HT-29 (cell line): ENCODE measurements around the gene TSPYL2. TPM values are rescaled to one million over a fixed set of nuclear protein-coding genes. Genes with fewer than 3 reads are reported as not detected.

Experiments used
- DNase-seq: peaks from one replicate; pipeline ENCODE4 v3.0.0-alpha.2; 2015; ENCODE audit warnings: low spot score
- total RNA-seq: library from RNA; depleted of rRNA; stranded (reverse); fragments of >200 nt; shearing (Covaris generic); gene quantifications from 2 replicates; pipeline ENCODE4 v1.2.3, GENCODE V29; 2014

Gene TSPYL2
- total RNA-seq, 1 experiment from 2014 or later = 14.8 TPM

DNA sequence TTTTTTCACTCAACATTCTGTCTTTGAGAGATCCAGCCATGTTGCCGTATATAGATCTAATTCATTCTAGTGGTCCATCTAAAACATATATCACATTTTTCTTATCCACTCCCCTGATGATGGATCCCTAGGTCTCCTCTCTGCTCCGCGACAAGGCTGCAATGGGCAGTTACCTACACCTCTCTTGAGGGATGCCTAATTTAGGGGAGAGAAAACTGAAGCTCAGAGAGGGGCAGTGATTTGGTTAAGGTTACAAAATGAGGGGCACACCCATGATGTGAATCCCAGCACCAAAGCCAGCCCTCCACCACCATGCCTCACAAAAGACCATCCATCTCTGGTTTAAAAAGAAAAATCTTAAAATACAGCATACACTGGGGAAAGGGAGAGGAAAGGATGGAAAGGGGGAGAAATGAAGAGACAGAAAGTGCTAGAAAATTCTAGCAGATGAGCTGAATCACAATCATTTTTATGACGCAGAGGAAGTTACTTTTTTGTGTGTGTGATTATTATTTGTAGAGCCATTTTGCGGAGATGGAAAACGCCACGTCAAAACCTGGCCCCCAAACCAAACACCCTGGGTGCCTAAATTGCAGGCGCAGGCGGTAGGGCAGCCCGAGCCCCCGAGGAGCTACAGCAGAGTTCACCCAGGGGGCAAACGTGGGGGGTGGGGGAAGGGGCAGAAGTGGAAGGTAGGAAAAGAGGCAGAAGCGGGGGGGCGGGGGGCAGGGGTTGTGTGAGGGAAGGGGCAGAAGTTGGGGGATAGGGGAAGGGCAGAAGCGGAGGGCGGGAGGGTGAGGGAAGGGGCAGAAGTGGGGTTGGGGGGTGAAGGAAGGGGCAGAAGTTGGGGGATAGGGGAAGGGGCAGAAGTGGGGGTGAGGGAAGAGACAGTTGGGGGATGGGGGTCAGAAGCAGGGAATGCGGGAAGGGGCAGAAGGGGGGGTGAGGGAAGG is 1.3 kb upstream of the TSPYL2 start:
- no peak for DNase-seq

DNA sequence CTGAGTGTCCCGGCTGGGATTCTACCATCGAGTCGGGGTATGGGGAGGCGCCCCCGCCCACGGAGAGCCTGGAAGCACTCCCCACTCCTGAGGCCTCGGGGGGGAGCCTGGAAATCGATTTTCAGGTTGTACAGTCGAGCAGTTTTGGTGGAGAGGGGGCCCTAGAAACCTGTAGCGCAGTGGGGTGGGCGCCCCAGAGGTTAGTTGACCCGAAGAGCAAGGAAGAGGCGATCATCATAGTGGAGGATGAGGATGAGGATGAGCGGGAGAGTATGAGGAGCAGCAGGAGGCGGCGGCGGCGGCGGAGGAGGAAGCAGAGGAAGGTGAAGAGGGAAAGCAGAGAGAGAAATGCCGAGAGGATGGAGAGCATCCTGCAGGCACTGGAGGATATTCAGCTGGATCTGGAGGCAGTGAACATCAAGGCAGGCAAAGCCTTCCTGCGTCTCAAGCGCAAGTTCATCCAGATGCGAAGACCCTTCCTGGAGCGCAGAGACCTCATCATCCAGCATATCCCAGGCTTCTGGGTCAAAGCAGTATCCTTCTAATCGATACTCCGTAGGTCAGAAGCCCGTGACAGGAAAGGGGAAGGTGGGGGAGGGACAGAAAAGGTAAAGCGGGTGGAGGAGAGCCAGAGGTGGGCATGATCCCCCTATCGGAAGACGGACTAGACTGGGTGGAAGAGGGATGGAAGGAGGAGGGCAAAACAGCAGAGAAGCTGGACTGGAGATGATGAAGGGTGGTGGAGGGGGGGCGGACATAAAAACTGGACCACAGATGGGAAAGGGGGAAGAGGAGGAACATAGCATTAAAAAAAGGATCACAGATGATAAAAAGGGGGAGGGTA is 828 bp downstream of the TSPYL2 start:
- no peak for DNase-seq

DNA sequence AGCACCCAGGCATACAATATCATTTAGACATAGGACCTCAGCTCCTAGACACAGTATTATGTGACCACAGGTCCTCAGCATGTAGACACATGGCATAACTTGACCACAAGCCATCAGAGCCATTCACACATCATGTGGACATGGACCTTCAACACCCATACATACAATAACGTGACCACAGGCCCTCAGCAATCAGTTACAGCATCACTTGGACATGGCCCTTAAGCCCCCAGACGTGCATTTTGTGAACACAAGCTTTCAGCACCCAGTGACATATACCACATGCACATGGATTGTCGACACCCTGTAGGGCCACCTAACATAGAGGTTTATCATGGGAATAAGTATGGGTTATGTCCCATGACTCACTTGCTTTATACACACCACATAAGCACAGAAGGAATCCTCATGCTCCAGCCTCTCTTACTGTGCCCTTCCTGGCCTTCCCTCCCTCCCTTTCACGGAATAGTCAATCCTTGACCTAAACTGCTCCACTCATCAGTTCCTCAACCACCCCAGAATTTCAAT is 1.9 kb downstream of the TSPYL2 start:
- no peak for DNase-seq

DNA sequence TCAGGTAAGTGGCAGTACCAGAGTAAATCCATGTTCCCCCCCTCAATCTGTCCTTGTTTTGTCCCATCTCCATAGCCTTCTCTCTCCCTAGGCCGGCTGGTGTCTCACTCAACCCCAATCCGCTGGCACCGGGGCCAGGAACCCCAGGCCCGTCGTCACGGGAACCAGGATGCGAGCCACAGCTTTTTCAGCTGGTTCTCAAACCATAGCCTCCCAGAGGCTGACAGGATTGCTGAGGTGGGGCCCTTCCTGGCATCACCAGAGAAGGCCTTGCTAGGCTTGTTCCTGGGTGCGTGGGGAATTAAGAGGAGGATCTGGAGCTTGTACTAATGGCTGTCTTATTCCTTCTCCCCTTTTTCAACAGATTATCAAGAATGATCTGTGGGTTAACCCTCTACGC is 2.7 kb downstream of the TSPYL2 start:
- DNase-seq = no peak

DNA sequence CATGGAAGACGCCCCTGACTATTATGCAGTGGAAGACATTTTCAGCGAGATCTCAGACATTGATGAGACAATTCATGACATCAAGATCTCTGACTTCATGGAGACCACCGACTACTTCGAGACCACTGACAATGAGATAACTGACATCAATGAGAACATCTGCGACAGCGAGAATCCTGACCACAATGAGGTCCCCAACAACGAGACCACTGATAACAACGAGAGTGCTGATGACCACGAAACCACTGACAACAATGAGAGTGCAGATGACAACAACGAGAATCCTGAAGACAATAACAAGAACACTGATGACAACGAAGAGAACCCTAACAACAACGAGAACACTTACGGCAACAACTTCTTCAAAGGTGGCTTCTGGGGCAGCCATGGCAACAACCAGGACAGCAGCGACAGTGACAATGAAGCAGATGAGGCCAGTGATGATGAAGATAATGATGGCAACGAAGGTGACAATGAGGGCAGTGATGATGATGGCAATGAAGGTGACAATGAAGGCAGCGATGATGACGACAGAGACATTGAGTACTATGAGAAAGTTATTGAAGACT is 3.6 kb downstream of the TSPYL2 start:
- no peak for DNase-seq

DNA sequence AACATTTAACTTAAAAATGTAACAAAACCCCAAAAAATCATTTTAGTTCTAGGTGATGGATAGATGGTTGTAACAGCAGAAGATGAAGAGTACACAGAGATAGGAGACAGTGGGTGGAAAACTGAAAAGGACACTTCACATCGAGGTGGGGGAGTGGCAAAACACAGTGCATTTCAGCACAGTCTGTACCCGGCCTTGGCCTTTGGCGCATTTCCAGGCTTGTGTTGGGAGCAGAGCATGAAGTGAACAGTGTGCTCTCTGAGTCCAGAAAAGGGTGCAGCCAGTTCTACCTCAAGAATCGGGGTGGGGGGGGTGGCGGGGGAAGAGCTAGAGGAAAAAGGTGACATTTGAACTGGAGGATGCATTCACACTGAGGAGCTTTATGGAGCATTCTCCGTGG is 4.3 kb downstream of the TSPYL2 start:
- no peak for DNase-seq

DNA sequence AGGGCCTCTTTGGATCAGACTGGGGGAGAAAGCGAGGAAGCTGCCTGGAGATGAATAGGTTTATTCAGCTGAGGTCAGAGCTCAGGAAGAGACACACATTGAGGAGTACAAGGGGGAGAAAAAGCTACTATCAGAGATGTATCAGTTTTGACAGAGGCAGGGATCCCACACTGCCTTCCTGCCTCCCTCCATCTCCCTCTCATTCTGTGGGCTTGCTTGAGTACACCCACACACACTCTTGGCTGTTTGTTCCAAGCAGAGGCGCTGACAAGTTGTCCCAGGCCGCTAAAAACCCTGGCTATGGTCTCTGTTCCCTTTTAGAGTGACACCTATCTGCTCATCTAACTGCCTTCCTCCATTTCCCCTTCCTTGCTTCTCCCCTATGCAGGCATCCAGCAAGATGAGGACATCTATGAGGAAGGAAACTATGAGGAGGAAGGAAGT is 5.2 kb downstream of the TSPYL2 start:
- no peak for DNase-seq

DNA sequence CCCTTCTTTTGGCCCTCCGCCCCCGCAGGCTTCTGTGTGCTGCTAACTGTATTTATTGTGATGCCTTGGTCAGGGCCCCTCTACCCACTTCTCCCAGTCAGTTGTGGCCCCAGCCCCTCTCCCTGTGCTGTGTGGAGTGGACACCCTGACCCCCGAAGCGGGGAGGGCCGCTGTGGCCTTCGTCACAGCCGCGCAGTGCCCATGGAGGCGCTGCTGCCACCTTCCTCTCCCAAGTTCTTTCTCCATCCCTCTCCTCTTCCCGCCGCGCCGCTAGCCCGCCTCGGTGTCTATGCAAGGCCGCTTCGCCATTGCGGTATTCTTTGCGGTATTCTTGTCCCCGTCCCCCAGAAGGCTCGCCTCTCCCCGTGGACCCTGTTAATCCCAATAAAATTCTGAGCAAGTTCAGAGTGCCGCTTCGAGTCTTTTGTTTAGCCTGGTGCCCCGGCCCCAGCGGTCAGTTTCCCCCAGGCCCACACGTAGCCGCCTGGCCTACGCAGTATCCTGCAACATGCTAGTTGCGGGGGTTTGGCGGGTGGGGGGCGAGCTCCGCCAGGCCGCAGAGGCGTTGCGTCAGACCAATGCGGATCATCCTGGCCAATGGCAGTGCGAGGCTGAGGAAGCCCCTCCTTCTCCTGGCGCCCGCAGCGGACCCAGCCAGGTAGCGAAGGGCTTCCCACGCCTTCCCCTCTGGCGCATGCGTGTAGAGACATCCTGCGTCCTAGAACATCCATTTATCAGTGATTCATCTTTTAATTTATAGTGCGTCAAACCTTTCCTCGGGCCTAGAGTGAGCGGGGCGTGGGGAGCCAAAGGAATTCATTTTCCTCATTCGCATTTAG is 6.2 kb downstream of the TSPYL2 start:
- peak; percentile 79 for DNase-seq

DNA sequence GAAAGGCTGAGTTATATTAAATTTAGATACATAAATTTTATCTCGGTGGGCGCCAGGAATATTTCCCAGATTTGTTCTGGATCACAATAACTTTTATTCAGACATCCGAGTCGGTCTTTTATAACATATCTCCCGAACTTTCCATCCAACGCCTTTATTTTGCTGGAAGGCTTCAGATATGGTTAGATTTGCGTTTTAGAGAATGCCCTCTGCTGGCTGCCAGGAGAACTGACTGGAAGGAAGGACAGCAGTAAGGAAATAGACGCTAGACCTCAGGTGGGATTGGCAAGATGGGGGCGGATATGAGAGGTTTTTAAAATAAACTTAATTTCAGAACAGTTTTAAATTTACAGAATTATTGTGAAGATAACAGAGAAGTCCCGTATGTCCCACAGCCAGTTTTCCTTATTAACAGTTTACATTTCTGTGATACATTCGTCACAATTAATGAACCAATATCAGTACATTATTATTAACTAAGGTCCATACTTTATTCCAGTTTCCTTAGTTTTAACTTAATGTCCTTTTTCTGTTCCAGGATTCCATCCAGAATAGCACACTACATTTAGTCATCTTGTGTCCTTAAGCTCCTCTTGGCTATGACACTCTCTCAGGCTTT is 7.2 kb downstream of the TSPYL2 start:
- DNase-seq = peak; percentile 64

DNA sequence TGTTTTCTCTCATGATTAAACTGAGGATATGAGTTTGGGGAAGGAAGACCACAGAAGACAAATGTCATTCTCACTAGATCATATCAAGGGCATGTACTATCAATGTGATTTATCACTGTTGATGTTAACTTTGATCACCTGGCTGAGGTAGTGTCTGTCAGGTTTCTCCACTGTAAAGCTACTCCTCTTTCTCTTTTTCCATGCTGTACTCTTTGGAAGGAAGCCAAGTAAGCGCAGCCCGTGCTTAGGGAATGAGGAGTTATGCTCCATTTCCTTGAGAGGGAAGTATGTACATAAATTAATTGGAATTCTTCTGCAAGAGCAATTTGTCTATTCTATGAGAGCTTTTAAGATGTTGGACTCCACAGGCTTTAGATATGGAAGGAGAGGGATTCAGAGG is 7.8 kb downstream of the TSPYL2 start:
- DNase-seq = no peak

DNA sequence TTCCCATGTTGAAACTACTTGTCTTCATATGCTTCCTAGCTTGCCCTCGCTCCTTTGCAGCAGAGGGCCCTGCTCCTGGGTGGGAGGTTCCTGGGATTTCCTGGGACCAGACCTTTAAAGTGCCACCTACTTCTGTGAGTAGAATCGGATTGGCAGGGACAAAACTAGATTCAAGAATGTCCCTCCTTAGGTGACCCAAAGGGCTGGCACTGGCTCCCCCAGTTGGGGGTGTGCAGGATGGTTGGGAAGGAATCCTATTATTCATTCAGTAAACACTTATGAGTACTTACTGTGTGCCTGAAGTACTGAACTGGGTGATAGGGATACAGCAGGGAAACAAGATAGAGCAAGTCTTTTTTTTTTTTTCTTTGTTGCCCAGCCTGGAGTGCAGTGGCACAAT is 9.2 kb downstream of the TSPYL2 start:
- no peak for DNase-seq

DNA sequence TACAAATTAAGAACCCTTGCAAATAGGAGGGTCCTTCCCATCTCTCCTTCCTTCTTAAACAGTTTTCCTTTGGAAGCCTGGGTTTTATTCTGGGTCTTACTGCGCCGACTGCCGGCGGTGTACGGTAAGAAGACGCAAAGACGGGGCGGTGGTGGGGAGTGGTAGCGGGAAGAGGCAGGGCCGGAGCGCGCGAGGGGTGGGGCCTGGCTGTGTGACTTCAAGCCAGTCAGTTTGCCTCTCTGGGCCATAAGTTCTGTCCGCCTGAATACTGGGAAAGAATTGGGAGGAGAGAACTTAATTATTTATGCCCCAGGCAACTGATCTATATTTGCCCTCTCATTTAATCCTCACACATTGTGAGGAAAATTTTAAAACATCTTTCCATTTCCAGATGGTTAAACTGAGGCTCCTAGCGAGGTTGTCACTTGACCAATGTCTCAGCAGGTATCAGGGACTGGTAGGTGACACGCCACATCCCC is 11.0 kb downstream of the TSPYL2 start:
- DNase-seq = peak; percentile 84

DNA sequence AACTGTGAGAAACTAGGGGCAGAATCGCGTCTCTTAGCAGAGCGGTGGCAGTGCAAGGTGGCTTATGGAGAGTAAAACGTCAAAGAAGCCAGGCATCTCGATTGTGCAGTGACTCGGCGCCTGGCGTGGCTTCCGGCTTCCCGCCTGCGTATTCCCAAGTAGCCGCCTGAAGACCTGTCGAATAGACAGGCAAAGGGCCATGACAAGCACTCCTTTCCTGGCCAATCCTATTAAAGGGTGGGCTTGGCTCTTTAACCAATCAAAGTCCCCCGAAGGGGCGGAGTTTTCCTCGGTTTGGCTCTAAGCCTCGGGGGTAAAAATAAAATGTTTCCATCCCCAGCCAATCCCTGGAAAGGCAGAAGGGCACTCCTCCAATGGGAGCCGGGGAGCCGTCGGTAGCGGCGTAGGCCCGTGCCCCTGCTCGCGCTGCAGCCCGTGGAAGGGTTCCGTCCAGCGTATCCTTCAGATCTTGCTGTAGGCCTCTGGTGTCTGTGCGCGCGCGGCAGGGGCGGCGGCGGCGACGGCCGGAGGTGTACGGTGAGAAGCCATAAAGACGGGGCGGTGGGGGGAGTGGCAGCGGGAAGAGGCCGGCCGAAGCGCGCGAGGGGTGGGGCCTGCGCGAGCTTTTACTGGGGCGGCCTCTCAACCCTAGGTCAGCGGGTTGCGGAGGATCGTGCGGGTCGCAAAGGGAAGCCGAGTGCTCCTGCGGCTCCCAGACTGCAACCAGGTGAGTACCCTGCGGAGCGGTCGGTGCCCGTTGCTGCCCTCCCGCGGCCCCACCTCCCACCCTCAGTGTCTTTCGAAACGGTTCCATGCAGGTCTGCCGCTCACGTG is 11.8 kb downstream of the TSPYL2 start, which contains the start of gene KANTR:
Gene KANTR, plus strand, starts transcription at position 395 of the 834 bp plus-strand sequence. CDS start 30,131 bp downstream, outside the sequence.
- peak; percentile 95 for DNase-seq

DNA sequence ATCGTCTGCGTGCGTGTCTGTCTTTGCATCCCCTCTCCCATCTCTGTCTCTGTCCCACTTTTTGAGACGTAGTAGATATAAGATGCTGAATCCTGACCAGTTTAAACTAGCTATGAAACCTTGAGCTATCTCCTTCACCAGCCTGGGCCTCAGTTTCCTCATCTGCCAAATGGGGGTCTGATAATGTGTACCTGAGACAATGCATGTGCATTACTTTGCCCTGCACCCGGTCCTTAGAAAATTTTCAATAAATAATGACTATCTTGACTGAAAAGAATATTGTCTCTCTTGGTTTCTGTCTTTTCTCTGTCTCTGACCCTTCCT is 12.4 kb downstream of the TSPYL2 start:
- DNase-seq = no peak

DNA sequence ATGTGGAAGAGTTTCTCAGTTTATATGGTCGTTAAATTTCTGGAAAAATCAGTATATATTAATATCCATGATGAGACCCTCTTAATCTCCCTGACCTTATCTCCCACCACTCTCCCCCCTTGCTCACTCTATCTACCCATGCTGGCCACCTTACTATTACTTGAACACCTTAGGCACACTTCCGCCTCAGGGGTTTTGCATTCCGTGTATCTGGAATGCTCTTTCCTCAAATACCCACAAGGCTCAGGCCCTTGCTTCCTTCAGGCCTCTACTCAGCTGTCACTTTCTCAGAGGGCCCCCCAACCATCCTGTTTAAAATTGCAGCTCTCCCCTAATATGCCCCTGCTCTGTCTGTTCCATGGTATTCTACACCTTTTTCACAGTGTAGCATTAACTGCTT is 13.6 kb downstream of the TSPYL2 start:
- DNase-seq = no peak

DNA sequence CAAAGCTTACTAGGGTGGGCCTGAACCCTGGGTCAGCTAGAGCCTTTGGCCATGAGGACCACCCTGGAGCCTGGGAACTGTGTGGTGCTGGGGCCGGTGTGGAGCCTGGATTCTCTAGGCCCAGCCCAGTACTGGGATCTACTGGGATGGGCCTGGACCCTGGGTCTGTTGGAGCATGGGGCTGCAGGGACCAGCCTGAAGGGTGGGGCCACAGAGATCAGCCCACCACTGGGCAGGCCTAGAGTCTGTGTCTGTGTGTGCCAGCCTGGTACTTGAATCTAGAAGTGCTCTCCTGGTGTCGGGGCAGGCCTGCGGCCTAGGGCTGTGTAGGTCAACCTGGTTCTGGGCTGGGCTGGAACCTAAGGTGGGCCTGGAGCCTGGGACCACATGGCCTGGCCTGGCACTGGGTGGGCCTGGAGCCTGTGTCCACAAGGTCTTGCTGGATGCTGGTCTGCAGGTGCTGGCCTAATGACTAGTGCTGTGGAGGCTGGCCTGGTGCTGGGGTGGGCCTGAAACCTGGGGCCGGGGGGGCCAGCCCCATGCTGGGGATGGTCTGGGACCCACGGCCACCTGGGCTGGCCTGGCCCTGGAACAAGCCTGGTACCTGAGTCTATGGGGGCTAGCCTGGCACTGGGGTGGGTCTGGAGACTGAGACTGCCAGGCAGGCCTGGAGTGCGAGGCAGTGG is 32.8 kb downstream of the TSPYL2 start:
- DNase-seq = no peak

DNA sequence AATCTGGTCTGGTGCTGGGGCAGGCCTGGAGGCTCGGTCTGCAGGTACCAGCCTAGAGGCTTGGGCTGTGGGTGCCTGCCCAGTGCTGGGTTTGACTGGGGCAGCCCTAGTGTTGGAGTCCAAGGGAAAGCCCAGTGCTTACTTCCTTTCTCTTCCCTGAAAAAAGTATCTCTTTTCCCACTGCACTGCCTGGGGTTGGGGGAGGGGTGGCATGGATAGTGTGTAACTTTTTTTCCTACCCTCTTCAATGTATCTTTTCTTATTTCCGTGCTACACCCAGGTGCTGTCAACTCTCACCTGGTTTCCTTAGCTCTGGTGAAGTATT is 33.3 kb downstream of the TSPYL2 start:
- DNase-seq = no peak

DNA sequence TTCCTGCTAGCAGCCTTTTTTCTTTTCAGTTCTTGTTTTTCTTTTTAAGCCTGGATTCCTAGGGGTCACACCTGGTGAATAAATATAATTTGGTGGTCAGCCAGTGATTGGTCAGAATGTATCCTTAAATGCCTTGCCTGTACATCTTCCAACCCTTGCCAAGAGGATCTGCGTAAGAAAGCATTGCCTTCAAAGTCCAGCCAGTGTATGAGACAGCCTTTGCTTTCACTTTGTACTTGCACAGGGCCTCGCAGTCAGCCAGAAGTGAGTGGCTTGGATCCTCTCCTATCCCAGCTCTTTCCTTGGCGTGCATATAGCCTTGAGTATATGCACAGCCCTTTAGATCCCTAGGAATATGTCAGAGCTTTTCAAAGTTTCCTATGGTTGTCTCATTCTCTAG is 33.9 kb downstream of the TSPYL2 start:
- DNase-seq = no peak

DNA sequence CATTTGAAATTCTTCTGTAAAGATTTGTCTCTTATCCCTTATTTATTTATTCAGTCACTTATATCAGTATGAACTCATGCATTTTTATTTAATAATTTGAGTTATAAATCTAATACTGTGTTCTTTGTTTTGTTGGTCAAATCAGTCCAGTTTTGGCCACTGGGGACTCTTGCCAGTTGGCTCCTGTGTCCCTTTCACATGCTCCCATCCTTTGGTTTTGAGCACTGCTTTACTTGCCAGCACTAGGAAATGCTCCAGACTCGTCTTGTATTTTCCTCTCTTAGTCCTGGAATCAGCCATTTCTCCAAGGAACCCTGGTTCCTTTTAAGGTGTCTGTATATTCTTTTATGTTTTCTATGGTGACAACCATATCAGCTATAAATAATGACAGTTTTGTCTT is 39.8 kb downstream of the TSPYL2 start:
- DNase-seq = no peak
